Adrenal gland (tissue), 12 donors: ENCODE data around the gene RAD51B. TPM values are rescaled to one million over a fixed set of nuclear protein-coding genes. Genes with fewer than 3 reads are reported as not detected.

Experiments used
- DNase-seq, 7 donors: peaks; one replicate each; pipeline ENCODE4 v3.0.0-alpha.2; 2019 to 2020
- H3K27ac ChIP-seq, 5 donors: fragments of 200-600 bp; sonication (generic) in 4 of 5; 1 replicate in 3 of 5; 2 replicates in 2 of 5; pipeline versions ENCODE4 v1.5.1 to v1.8.0; 2016 to 2020; ENCODE audit warnings: mild to moderate bottlenecking in 1 of 5
- H3K27me3 ChIP-seq: fragments of 200-600 bp; 2 replicates; pipeline ENCODE4 v1.8.0; 2021
- H3K36me3 ChIP-seq, 2 donors: fragments of 200-600 bp; replicated peaks in 1 of 2; 1 replicate in 1 of 2; 2 replicates in 1 of 2; pipeline versions ENCODE4 v1.5.1 to v1.8.0; 2018 to 2022
- H3K4me1 ChIP-seq, 2 donors: fragments of 200-600 bp; replicated peaks in 1 of 2; 1 replicate in 1 of 2; 2 replicates in 1 of 2; pipeline versions ENCODE4 v1.5.1 to v1.8.0; 2018 to 2021
- H3K4me3 ChIP-seq, 4 donors: fragments of 200-600 bp; sonication (generic) in 3 of 4; one replicate each; pipeline ENCODE4 v1.5.1; 2016 to 2018
- H3K9me3 ChIP-seq, 3 donors: fragments of 200-600 bp; sonication (generic) in 1 of 3; replicated peaks in 1 of 3; 1 replicate in 2 of 3; 2 replicates in 1 of 3; pipeline versions ENCODE4 v1.5.1 to v1.8.0; 2016 to 2021
- POLR2A ChIP-seq, 2 donors: fragments of 450-650 bp; IDR thresholded peaks; one replicate each; pipeline ENCODE4 v1.6.1; 2017; ENCODE audit warnings: antibody characterized with exemption in 2 of 2, mild to moderate bottlenecking in 2 of 2, moderate library complexity in 1 of 2
- WGBS, 4 donors: extraction: QIAGEN DNeasy Blood & Tissue Kit in 2 of 4; methylation state at CpG; one replicate each; pipeline versions ENCODE4 v1.1.5 to v1.1.7; 2013 to 2017; 5-methylcytosine and 5-hydroxymethylcytosine counted together
- intact Hi-C, 2 donors: fragments of 100-400 bp; cut with DNase I; formaldehyde crosslinking; loops; one replicate each; pipeline versions ENCODE4 v1.14.1 to v1.15.0; 2022 to 2023
- polyA plus RNA-seq, 3 donors: library from polyadenylated mRNA; stranded (reverse); fragments of 200-250 nt in 2 of 3; fragments of 350-450 nt in 1 of 3; fragmentation: Illumina TruSeq in 1 of 3; extraction: RNeasy Lipid Tissue Mini Kit (QIAGEN cat#74804) in 1 of 3; gene quantifications; one replicate each; pipeline ENCODE4 v1.2.3, GENCODE V29; 2013 to 2014
- total RNA-seq, 9 donors: library from RNA; depleted of rRNA in 4 of 9; stranded (reverse); fragments of >200 nt in 4 of 9; fragments of 120-200 nt in 1 of 9; fragmentation: NEBNext Ultra II Directional in 1 of 9; extraction: Animal tissue kit (Norgen Biotek cat#: 25700) in 1 of 9; gene quantifications; one replicate each; pipeline versions ENCODE4 v1.1.0 to v1.2.4, GENCODE V29; 2013 to 2023
- TF ChIP-seq, protein P1 (sequence below), 6 experiments: fragments of 450-650 bp in 4 of 6; fragments of 200-600 bp in 2 of 6; sonication (generic) in 1 of 6; IDR thresholded peaks; 1 replicate in 5 of 6; 2 replicates in 1 of 6; pipeline versions ENCODE4 v1.5.1 to v1.8.0; 2016 to 2021; ENCODE audit warnings: antibody characterized with exemption in 6 of 6, mild to moderate bottlenecking in 2 of 6, moderate library complexity in 1 of 6
- donor health status: healthy with polysubstance abuse.
- donor health status: Bipolar disorder and iron deficiency.
- donor health status: DM: yes; HTN: yes; CAD: no.
- donor health status: DM: no; HTN: no; CAD: no.
- donor health status: DM: no; HTN: no; CAD: no.
- donor health status: DM: yes; HTN: yes; CAD: no.

RAD51B gene
- total and polyA plus RNA-seq, 12 donors = 2.3 to 24.6 (median 12.4) TPM

DNA sequence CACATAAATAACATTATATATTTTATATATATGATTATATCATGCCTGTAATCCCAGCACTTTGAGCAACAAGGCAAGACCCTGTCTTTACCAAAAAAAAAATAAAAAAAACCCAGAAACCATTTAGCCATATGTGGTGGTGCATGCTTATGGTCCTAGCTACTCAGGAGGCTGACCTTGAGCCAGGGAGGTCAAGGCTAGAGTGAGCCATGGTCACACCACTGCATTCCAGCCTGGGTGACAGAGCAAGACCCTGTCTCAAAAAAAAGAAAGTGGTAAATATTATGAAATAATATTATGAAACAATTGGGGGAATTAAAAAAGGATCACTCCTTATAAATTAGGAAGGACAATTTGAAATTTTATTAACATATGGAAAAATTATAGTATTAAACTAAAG lies 16.0 kb downstream of the RAD51B start:
- Histone ChIP-seq H3K36me3 (no peaks in the 10 kb centered on the region), H3K9me3 (no peaks in the 10 kb centered on the region), H3K4me1 (no peaks in the 10 kb centered on the region), H3K27ac (no peak overlapping the region), H3K4me3 (no peak overlapping the region), H3K27me3 (no peaks in the 10 kb centered on the region)
- no peak for DNase-seq
- TF ChIP-seq, protein P1, sequence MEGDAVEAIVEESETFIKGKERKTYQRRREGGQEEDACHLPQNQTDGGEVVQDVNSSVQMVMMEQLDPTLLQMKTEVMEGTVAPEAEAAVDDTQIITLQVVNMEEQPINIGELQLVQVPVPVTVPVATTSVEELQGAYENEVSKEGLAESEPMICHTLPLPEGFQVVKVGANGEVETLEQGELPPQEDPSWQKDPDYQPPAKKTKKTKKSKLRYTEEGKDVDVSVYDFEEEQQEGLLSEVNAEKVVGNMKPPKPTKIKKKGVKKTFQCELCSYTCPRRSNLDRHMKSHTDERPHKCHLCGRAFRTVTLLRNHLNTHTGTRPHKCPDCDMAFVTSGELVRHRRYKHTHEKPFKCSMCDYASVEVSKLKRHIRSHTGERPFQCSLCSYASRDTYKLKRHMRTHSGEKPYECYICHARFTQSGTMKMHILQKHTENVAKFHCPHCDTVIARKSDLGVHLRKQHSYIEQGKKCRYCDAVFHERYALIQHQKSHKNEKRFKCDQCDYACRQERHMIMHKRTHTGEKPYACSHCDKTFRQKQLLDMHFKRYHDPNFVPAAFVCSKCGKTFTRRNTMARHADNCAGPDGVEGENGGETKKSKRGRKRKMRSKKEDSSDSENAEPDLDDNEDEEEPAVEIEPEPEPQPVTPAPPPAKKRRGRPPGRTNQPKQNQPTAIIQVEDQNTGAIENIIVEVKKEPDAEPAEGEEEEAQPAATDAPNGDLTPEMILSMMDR (IDR thresholded peaks at IDR 0.05) = no peak
- no peak for TF ChIP-seq POLR2A (IDR thresholded peaks at IDR 0.05)
- intact Hi-C loops = loop anchor here in 1 of 2 donors (10.0 kb wide), 1 partner anchor 1009 kb away; no protein-coding TSS in a partner anchor

DNA sequence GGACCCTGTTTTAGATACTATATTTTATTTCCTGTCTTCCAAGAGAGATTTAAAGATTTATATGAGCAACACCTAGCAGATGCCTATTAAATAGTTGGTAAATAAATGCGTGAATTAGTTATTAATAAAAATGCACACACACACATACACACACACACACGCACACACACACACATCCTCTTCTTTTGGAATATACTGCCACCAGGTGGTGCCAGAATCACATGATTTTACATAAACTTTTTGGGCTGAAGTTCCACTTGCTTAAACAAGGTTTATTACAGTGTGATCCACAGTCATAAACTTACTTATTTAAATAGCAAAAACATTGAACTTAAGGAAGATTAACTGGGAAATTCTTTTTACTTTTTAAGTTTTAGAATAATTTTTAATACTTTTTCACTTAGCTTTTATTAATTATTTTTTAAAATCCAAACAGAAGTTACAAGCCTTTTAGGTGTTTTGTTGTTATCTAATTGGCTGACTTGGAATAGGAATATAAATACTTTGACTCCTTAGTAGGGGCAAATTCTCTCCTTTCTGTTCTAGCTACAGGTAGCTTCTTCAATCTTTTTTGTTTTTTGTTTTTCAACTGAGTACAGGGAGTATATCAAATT lies 17.5 kb downstream of the RAD51B start:
- intact Hi-C loops = loop anchor here in 1 of 2 donors (10.0 kb wide), 1 partner anchor 1008 kb away; no protein-coding TSS in a partner anchor
- Histone ChIP-seq H3K36me3 (no peaks in the 10 kb centered on the region), H3K4me3 (no peak overlapping the region), H3K4me1 (no peaks in the 10 kb centered on the region), H3K27me3 (no peaks in the 10 kb centered on the region), H3K27ac (no peak overlapping the region), H3K9me3 (no peaks in the 10 kb centered on the region)
- WGBS, 4 donors = 14 to 28% (median 23%) methylated on average over 2 of the region's 2 CpGs
- no peak for TF ChIP-seq POLR2A (IDR thresholded peaks at IDR 0.05)
- TF ChIP-seq, protein P1 (IDR thresholded peaks at IDR 0.05) = peak; percentile 35 to 84 (median 58)
- DNase-seq = peak; percentile 39 to 74 (median 48)

DNA sequence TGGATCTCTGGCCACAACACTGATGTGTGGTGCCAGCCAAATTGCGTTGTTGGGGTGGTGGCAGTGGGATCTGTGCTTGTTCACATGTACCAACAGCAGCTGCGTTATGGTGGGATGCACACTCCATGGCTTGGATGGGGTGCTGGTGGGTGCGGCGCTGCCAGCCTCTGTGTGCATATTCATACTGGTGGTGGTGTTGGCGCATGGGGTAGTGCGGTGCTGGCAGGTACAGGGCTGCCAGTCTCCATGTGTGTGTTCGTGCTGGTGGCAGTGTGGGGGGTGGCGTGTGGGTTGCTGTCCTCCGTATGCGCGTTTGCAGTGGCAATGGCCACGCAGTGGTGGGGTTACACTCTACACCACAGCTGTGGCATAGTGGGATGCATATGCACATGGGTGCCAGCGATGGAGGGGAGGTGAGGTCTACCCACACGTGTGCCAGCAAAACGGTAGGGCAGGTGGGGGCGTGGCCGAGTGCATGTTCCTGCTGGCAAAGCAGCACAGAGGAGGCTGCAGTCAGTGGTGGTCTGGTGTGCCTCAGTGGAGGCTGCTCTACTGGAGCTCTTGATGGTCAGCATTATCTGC lies 26.5 kb downstream of the RAD51B start:
- Histone ChIP-seq H3K4me1 (no peaks in the 10 kb centered on the region), H3K27me3 (no peaks in the 10 kb centered on the region), H3K36me3 (no peaks in the 10 kb centered on the region), H3K9me3 (no peaks in the 10 kb centered on the region), H3K27ac (no peak overlapping the region), H3K4me3 (no peak overlapping the region)
- TF ChIP-seq, protein P1 (IDR thresholded peaks at IDR 0.05) = no peak
- no peak for TF ChIP-seq POLR2A (IDR thresholded peaks at IDR 0.05)
- no peak for DNase-seq
- WGBS, 4 donors = 91 to 98% (median 96%) methylated on average over 5 to 17 of the region's 17 CpGs
- intact Hi-C loops = no loop called here

DNA sequence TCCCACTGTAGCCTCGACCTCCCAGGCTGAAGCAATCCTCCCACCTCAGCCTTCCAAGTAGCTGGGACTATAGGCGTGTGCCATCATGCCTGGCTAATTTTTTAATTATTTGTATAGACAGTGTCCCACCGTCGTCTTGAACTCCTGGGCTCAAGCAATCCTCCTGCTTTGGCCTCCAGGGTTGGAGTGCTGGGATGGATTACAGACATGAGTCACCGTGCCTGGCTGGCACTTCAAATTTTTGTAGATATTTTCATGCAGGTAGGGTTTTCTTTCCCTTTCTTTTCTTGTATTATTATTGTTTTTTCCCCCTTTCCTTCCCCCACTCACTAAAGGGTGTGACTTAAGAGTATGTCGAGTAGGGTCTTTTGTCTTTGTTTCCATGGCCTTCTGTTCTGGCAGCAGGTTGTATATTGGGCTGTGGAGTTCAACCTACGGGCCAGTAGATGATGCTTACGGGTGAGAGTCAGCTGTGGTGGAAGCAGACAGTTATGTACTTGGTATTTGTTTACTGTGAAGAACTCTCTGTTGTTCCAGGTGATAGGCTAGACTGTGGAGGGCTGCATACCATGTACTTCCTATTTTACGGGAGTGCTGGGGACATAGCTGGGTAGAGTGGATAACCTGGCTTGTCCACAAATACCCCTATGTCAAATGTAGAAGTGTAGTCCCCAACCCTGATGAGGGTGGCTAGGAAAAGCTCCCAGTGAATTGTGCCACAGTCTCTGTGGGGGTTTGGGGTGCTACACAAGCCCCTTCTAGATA lies 30.7 kb downstream of the RAD51B start:
- Histone ChIP-seq H3K36me3 (no peaks in the 10 kb centered on the region), H3K27me3 (no peaks in the 10 kb centered on the region), H3K9me3 (no peaks in the 10 kb centered on the region), H3K4me3 (no peak overlapping the region), H3K27ac (no peak overlapping the region), H3K4me1 (no peaks in the 10 kb centered on the region)
- no peak for DNase-seq
- intact Hi-C loops = no loop called here
- 82 to 94% (median 92%) methylated on average over 9 of the region's 9 CpGs for WGBS, 4 donors
- TF ChIP-seq, protein P1 (IDR thresholded peaks at IDR 0.05) = no peak
- no peak for TF ChIP-seq POLR2A (IDR thresholded peaks at IDR 0.05)
